CD4-positive, alpha-beta T cell treated with Interleukin-2 at 100 ng/mL for 4 hours (primary cell): ENCODE results near the gene KDM7A.
"Not testable (repeated sequence)": the region's sequence is repeated elsewhere in the genome, so short reads cannot be mapped to it uniquely, and the experiment has no call there.

Source experiments
- DNase-seq: peaks from one replicate; pipeline ENCODE4 v3.0.0-alpha.2; 2020; ENCODE audit warnings: low spot score

KDM7A gene

GRCh38 chr7:140160308-140160707 is 16.5 kb downstream of the KDM7A start:
- no peak for DNase-seq

GRCh38 chr7:140159497-140159896 is 17.3 kb downstream of the KDM7A start:
- DNase-seq = no peak

GRCh38 chr7:140156460-140157080 is 20.2 kb downstream of the KDM7A start:
- no peak for DNase-seq

- no peak for DNase-seq
Measured at GRCh38 chr7:140155428-140155827, 21.4 kb downstream of the KDM7A start.

- DNase-seq = no peak
Measured at GRCh38 chr7:140153666-140154161, 23.1 kb downstream of the KDM7A start.

- DNase-seq = no peak
Measured at GRCh38 chr7:140146574-140146973, 30.2 kb downstream of the KDM7A start.

GRCh38 chr7:140145709-140146108 is 31.1 kb downstream of the KDM7A start:
- no peak for DNase-seq

- no peak for DNase-seq
Measured at GRCh38 chr7:140144821-140145220, 32.0 kb downstream of the KDM7A start.

- no peak for DNase-seq
Measured at GRCh38 chr7:140143997-140144396, 32.8 kb downstream of the KDM7A start.

- DNase-seq = no peak
Measured at GRCh38 chr7:140142031-140142430, 34.8 kb downstream of the KDM7A start.

- no peak for DNase-seq
Measured at GRCh38 chr7:140141256-140141655, 35.5 kb downstream of the KDM7A start.

- no peak for DNase-seq
Measured at GRCh38 chr7:140137078-140137477, 39.7 kb downstream of the KDM7A start.

- no peak for DNase-seq
Measured at GRCh38 chr7:140136073-140136472, 40.7 kb downstream of the KDM7A start.

- no peak for DNase-seq
Measured at GRCh38 chr7:140134039-140134438, 42.7 kb downstream of the KDM7A start.

GRCh38 chr7:140127360-140128127 is 49.2 kb downstream of the KDM7A start:
- no peak for DNase-seq

- DNase-seq = no peak
Measured at GRCh38 chr7:140126435-140127034, 50.2 kb downstream of the KDM7A start.

GRCh38 chr7:140122965-140123364 is 53.8 kb downstream of the KDM7A start:
- DNase-seq = no peak

- no peak for DNase-seq
Measured at GRCh38 chr7:140121326-140121725, 55.5 kb downstream of the KDM7A start.

- DNase-seq = not testable (repeated sequence)
Measured at GRCh38 chr7:140114817-140115216, 62.0 kb downstream of the KDM7A start.

GRCh38 chr7:140108777-140109176 is 68.0 kb downstream of the KDM7A start:
- not testable (repeated sequence) for DNase-seq

GRCh38 chr7:140096459-140096858 is 80.3 kb downstream of the KDM7A start:
- no peak for DNase-seq

- no peak for DNase-seq
Measured at GRCh38 chr7:140093375-140093774, 83.4 kb downstream of the KDM7A start.

- DNase-seq = no peak
Measured at GRCh38 chr7:140085447-140085846, 91.3 kb downstream of the KDM7A start.
